DND-41 (cell line): ENCODE results near the gene HNRNPDL.

Source experiments
- EZH2 ChIP-seq: IDR thresholded peaks from 3 replicates; pipeline ENCODE4 v1.6.1; 2012; ENCODE audit warnings: borderline replicate concordance, low read depth, mild to moderate bottlenecking, moderate library complexity, low read length, inconsistent platforms; ENCODE audit not compliant: severe bottlenecking
- TF ChIP-seq, protein P1 (sequence below): IDR thresholded peaks from 2 replicates; pipeline ENCODE4 v1.5.1; 2012; ENCODE audit warnings: borderline replicate concordance, low read length, moderate library complexity, mild to moderate bottlenecking; ENCODE audit not compliant: poor library complexity, severe bottlenecking; ENCODE audit errors: extremely low read depth

DNA sequence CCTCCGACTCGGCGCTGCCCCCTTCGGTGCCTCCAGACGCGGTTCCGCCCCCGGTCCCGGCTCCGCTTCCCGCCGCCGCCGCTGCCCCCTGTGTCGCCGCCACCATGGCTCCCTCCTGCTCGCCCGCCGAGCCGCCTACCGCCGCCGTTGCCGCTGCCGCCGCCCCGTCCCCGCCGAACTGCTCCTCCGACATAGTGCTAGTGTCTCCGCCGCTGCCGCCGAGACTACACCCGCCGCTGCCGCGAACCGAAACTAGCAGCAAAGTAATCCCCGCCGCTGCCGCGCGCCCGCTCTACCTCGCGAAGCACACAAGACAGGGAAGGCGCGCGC lies 56.8 kb downstream of the HNRNPDL start:
- TF ChIP-seq, protein P1, sequence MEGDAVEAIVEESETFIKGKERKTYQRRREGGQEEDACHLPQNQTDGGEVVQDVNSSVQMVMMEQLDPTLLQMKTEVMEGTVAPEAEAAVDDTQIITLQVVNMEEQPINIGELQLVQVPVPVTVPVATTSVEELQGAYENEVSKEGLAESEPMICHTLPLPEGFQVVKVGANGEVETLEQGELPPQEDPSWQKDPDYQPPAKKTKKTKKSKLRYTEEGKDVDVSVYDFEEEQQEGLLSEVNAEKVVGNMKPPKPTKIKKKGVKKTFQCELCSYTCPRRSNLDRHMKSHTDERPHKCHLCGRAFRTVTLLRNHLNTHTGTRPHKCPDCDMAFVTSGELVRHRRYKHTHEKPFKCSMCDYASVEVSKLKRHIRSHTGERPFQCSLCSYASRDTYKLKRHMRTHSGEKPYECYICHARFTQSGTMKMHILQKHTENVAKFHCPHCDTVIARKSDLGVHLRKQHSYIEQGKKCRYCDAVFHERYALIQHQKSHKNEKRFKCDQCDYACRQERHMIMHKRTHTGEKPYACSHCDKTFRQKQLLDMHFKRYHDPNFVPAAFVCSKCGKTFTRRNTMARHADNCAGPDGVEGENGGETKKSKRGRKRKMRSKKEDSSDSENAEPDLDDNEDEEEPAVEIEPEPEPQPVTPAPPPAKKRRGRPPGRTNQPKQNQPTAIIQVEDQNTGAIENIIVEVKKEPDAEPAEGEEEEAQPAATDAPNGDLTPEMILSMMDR: no peak
- no peak for TF ChIP-seq EZH2
